H1 (cell line): ENCODE measurements around the gene MFAP1. TPM values are rescaled to one million over a fixed set of nuclear protein-coding genes. Genes with fewer than 3 reads are reported as not detected.

ENCODE experiments used
- BRCA1 ChIP-seq: IDR thresholded peaks from 2 replicates; pipeline ENCODE4 v1.6.1; 2012; ENCODE audit warnings: low read depth, low read length, improper control_type of control experiment
- RXRA ChIP-seq: IDR thresholded peaks from 2 replicates; pipeline ENCODE4 v1.6.1; 2011; ENCODE audit warnings: low read depth, mild to moderate bottlenecking, low read length, moderate library complexity; ENCODE audit not compliant: insufficient read depth
- SIX5 ChIP-seq: IDR thresholded peaks from 2 replicates; pipeline ENCODE4 v1.6.1; 2011; ENCODE audit warnings: mild to moderate bottlenecking, low read depth, low read length
- SP2 ChIP-seq: IDR thresholded peaks from 2 replicates; pipeline ENCODE4 v1.6.1; 2012; ENCODE audit warnings: mild to moderate bottlenecking, low read length, inconsistent platforms
- SP4 ChIP-seq: IDR thresholded peaks from 2 replicates; pipeline ENCODE4 v1.6.1; 2012; ENCODE audit warnings: low read length, inconsistent platforms
- polyA plus RNA-seq, 7 experiments: library from polyadenylated mRNA; depleted of rRNA in 3 of 7; stranded (reverse) in 5 of 7; unstranded in 2 of 7; fragments of >200 nt in 5 of 7; fragments of 200-250 nt in 2 of 7; gene quantifications; 1 replicate in 5 of 7; 2 replicates in 1 of 7; 4 replicates in 1 of 7; pipeline versions ENCODE4 v1.2.1 to v1.2.3, GENCODE V29; 2011 to 2013; ENCODE audit warnings: missing spikeins in 2 of 7, mixed read lengths in 2 of 7
- total RNA-seq: library from RNA; stranded (reverse); fragmentation: NEBNext Ultra II Directional; extraction: Animal tissue kit (Norgen Biotek cat#: 25700); gene quantifications from 2 replicates; pipeline ENCODE4 v1.2.1, GENCODE V29; 2021
- TF ChIP-seq, protein P1 (sequence below): fragments of 300-600 bp; sonication (generic); IDR thresholded peaks from 2 replicates; pipeline ENCODE4 v1.7.1; 2012; ENCODE audit warnings: low read length, moderate library complexity, mild to moderate bottlenecking, inconsistent platforms; ENCODE audit not compliant: insufficient replicate concordance

The MFAP1 gene
- total and polyA plus RNA-seq, 2 of the 8 experiments (the other 6 are each of a cell fraction or from before 2014, with no cell fraction given), result 23.6 to 36.7 TPM

GRCh38 chr15:43763819-43764446 is 60.6 kb downstream of the MFAP1 start (continued):
- TF ChIP-seq, protein P1, sequence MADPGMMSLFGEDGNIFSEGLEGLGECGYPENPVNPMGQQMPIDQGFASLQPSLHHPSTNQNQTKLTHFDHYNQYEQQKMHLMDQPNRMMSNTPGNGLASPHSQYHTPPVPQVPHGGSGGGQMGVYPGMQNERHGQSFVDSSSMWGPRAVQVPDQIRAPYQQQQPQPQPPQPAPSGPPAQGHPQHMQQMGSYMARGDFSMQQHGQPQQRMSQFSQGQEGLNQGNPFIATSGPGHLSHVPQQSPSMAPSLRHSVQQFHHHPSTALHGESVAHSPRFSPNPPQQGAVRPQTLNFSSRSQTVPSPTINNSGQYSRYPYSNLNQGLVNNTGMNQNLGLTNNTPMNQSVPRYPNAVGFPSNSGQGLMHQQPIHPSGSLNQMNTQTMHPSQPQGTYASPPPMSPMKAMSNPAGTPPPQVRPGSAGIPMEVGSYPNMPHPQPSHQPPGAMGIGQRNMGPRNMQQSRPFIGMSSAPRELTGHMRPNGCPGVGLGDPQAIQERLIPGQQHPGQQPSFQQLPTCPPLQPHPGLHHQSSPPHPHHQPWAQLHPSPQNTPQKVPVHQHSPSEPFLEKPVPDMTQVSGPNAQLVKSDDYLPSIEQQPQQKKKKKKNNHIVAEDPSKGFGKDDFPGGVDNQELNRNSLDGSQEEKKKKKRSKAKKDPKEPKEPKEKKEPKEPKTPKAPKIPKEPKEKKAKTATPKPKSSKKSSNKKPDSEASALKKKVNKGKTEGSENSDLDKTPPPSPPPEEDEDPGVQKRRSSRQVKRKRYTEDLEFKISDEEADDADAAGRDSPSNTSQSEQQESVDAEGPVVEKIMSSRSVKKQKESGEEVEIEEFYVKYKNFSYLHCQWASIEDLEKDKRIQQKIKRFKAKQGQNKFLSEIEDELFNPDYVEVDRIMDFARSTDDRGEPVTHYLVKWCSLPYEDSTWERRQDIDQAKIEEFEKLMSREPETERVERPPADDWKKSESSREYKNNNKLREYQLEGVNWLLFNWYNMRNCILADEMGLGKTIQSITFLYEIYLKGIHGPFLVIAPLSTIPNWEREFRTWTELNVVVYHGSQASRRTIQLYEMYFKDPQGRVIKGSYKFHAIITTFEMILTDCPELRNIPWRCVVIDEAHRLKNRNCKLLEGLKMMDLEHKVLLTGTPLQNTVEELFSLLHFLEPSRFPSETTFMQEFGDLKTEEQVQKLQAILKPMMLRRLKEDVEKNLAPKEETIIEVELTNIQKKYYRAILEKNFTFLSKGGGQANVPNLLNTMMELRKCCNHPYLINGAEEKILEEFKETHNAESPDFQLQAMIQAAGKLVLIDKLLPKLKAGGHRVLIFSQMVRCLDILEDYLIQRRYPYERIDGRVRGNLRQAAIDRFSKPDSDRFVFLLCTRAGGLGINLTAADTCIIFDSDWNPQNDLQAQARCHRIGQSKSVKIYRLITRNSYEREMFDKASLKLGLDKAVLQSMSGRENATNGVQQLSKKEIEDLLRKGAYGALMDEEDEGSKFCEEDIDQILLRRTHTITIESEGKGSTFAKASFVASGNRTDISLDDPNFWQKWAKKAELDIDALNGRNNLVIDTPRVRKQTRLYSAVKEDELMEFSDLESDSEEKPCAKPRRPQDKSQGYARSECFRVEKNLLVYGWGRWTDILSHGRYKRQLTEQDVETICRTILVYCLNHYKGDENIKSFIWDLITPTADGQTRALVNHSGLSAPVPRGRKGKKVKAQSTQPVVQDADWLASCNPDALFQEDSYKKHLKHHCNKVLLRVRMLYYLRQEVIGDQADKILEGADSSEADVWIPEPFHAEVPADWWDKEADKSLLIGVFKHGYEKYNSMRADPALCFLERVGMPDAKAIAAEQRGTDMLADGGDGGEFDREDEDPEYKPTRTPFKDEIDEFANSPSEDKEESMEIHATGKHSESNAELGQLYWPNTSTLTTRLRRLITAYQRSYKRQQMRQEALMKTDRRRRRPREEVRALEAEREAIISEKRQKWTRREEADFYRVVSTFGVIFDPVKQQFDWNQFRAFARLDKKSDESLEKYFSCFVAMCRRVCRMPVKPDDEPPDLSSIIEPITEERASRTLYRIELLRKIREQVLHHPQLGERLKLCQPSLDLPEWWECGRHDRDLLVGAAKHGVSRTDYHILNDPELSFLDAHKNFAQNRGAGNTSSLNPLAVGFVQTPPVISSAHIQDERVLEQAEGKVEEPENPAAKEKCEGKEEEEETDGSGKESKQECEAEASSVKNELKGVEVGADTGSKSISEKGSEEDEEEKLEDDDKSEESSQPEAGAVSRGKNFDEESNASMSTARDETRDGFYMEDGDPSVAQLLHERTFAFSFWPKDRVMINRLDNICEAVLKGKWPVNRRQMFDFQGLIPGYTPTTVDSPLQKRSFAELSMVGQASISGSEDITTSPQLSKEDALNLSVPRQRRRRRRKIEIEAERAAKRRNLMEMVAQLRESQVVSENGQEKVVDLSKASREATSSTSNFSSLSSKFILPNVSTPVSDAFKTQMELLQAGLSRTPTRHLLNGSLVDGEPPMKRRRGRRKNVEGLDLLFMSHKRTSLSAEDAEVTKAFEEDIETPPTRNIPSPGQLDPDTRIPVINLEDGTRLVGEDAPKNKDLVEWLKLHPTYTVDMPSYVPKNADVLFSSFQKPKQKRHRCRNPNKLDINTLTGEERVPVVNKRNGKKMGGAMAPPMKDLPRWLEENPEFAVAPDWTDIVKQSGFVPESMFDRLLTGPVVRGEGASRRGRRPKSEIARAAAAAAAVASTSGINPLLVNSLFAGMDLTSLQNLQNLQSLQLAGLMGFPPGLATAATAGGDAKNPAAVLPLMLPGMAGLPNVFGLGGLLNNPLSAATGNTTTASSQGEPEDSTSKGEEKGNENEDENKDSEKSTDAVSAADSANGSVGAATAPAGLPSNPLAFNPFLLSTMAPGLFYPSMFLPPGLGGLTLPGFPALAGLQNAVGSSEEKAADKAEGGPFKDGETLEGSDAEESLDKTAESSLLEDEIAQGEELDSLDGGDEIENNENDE, result no peak
- no peak for TF ChIP-seq SP4
- no peak for TF ChIP-seq SIX5
- no peak for TF ChIP-seq BRCA1
- no peak for TF ChIP-seq RXRA
- TF ChIP-seq SP2, result no peak
